H1 (cell line): ENCODE measurements around the gene GNB3. TPM values are rescaled to one million over a fixed set of nuclear protein-coding genes. Genes with fewer than 3 reads are reported as not detected.

ENCODE experiments used
- CTCF ChIA-PET: fragments of 300-600 bp; sonication (Branson Sonifier 250); formaldehyde crosslinking; loops from one replicate; lab custom pipeline; 2021; ENCODE audit not compliant: partially characterized antibody; lab: Charles Lee
- POLR2A ChIA-PET: fragments of 300-600 bp; sonication (Branson Sonifier 250); formaldehyde crosslinking; loops from one replicate; lab custom pipeline; 2021; ENCODE audit warnings: inconsistent platforms; ENCODE audit not compliant: partially characterized antibody; lab: Charles Lee
- DNase-seq, 2 experiments: peaks; one replicate each; pipeline versions ENCODE4 v3.0.0 to v3.0.0-alpha.2; 2010 to 2022; ENCODE audit warnings: low spot score in 2 of 2, low read depth in 1 of 2, mixed read lengths in 1 of 2
- FAIRE-seq: peaks from 2 replicates; lab custom pipeline; 2011; peaks lifted over from hg19 to GRCh38; lab: Jason Lieb, UNC
- H2AFZ ChIP-seq: 2 replicates; pipeline ENCODE4 v1.8.1; 2012; ENCODE audit warnings: low read length, inconsistent platforms
- H2AK5ac ChIP-seq: 2 replicates; pipeline ENCODE4 v1.6.1; 2013; ENCODE audit warnings: low read depth, low read length
- H2BK120ac ChIP-seq: replicated peaks from 2 replicates; pipeline ENCODE3; 2013; ENCODE audit warnings: low read depth, low read length, inconsistent platforms
- H2BK12ac ChIP-seq: 2 replicates; pipeline ENCODE4 v1.6.1; 2013; ENCODE audit warnings: low read depth, low read length
- H2BK15ac ChIP-seq: 2 replicates; pipeline ENCODE4 v1.6.1; 2013; ENCODE audit warnings: low read length
- H2BK20ac ChIP-seq: 2 replicates; pipeline ENCODE4 v1.6.1; 2013; ENCODE audit warnings: low read length
- H2BK5ac ChIP-seq: 2 replicates; pipeline ENCODE4 v1.6.1; 2013; ENCODE audit warnings: low read depth, low read length
- H3K14ac ChIP-seq: 2 replicates; pipeline ENCODE4 v1.6.1; 2013; ENCODE audit warnings: inconsistent platforms; ENCODE audit not compliant: insufficient read length
- H3K18ac ChIP-seq: 2 replicates; pipeline ENCODE4 v1.6.1; 2013; ENCODE audit warnings: low read length; ENCODE audit errors: extremely low read depth
- H3K23ac ChIP-seq: 2 replicates; pipeline ENCODE4 v1.6.1; 2013; ENCODE audit warnings: inconsistent platforms; ENCODE audit not compliant: insufficient read length
- H3K23me2 ChIP-seq: 2 replicates; pipeline ENCODE4 v1.6.1; 2013; ENCODE audit warnings: low read depth, low read length
- H3K27ac ChIP-seq: 2 replicates; pipeline ENCODE4 v1.6.1; 2011; ENCODE audit warnings: low read depth, low read length, inconsistent platforms
- H3K27me3 ChIP-seq, 4 experiments: replicated peaks in 1 of 4; 1 replicate in 1 of 4; 2 replicates in 3 of 4; pipeline versions ENCODE4 v1.6.1 to v1.8.1; 2011 to 2013; ENCODE audit warnings: low read length in 3 of 4, mild to moderate bottlenecking in 3 of 4, inconsistent platforms in 2 of 4, mixed read lengths in 2 of 4, moderate library complexity in 1 of 4; ENCODE audit not compliant: control insufficient read depth in 3 of 4, insufficient read depth in 3 of 4; ENCODE audit errors: extremely low read depth in 1 of 4
- H3K36me3 ChIP-seq, 4 experiments: 2 replicates each; pipeline versions ENCODE4 v1.6.1 to v1.8.1; 2011 to 2013; ENCODE audit warnings: mild to moderate bottlenecking in 4 of 4, low read length in 3 of 4, moderate library complexity in 2 of 4, control low read depth in 1 of 4, inconsistent platforms in 1 of 4; ENCODE audit not compliant: insufficient read depth in 4 of 4, control insufficient read depth in 2 of 4
- H3K4ac ChIP-seq: replicated peaks from 2 replicates; pipeline ENCODE3; 2013; ENCODE audit warnings: low read length, low read depth, mixed read lengths, inconsistent platforms; ENCODE audit not compliant: insufficient read length
- H3K4me1 ChIP-seq, 4 experiments: replicated peaks in 1 of 4; 1 replicate in 1 of 4; 2 replicates in 3 of 4; pipeline versions ENCODE4 v1.6.1 to v1.8.1; 2011 to 2013; ENCODE audit warnings: low read length in 3 of 4, inconsistent platforms in 2 of 4, mixed read lengths in 1 of 4; ENCODE audit not compliant: insufficient read depth in 4 of 4, control insufficient read depth in 3 of 4
- H3K4me2 ChIP-seq, 2 experiments: 2 replicates each; pipeline versions ENCODE4 v1.6.1 to v1.8.1; 2011 to 2013; ENCODE audit warnings: low read depth in 2 of 2, low read length in 2 of 2, control low read depth in 1 of 2, inconsistent platforms in 1 of 2, mild to moderate bottlenecking in 1 of 2; ENCODE audit not compliant: insufficient read depth in 1 of 2
- H3K4me3 ChIP-seq, 4 experiments: fragments of 200-600, 300-600 bp in 1 of 4; sonication (generic), shearing (Covaris generic), sonication (Bioruptor Twin) in 1 of 4; 2 replicates each; pipeline versions ENCODE4 v1.5.1 to v1.8.1; 2011 to 2016; ENCODE audit warnings: low read length in 4 of 4, low read depth in 3 of 4, control low read depth in 2 of 4, inconsistent platforms in 2 of 4, mild to moderate bottlenecking in 2 of 4, mixed read lengths in 1 of 4, moderate library complexity in 1 of 4; ENCODE audit not compliant: insufficient read depth in 2 of 4; ENCODE audit errors: extremely low read depth in 1 of 4
- H3K56ac ChIP-seq: replicated peaks from 2 replicates; pipeline ENCODE3; 2013; ENCODE audit warnings: low read depth, mild to moderate bottlenecking, mixed read lengths, low read length, inconsistent platforms; ENCODE audit not compliant: insufficient read length
- H3K79me1 ChIP-seq: 2 replicates; pipeline ENCODE4 v1.6.1; 2013; ENCODE audit warnings: low read depth, low read length, control low read depth
- H3K79me2 ChIP-seq, 2 experiments: 2 replicates each; pipeline versions ENCODE4 v1.6.1 to v1.8.1; 2012 to 2013; ENCODE audit warnings: low read length in 2 of 2, mild to moderate bottlenecking in 2 of 2, inconsistent platforms in 1 of 2; ENCODE audit not compliant: insufficient read depth in 2 of 2, control insufficient read depth in 1 of 2
- H3K9ac ChIP-seq, 4 experiments: replicated peaks in 1 of 4; 1 replicate in 1 of 4; 2 replicates in 3 of 4; pipeline versions ENCODE4 v1.6.1 to v1.8.1; 2011 to 2013; ENCODE audit warnings: low read depth in 3 of 4, low read length in 3 of 4, control low read depth in 2 of 4, mild to moderate bottlenecking in 2 of 4, moderate library complexity in 2 of 4, inconsistent platforms in 1 of 4; ENCODE audit errors: extremely low read depth in 1 of 4
- H3K9me3 ChIP-seq, 2 experiments: 2 replicates each; pipeline versions ENCODE4 v1.6.1 to v1.8.1; 2012 to 2013; ENCODE audit warnings: mild to moderate bottlenecking in 2 of 2, moderate library complexity in 2 of 2, control low read depth in 1 of 2, inconsistent platforms in 1 of 2, low read depth in 1 of 2, low read length in 1 of 2, mixed read lengths in 1 of 2; ENCODE audit not compliant: insufficient read depth in 2 of 2
- H4K20me1 ChIP-seq, 2 experiments: replicated peaks in 1 of 2; 2 replicates each; pipeline versions ENCODE3 to v1.8.1; 2011 to 2013; ENCODE audit warnings: inconsistent platforms in 2 of 2, low read length in 2 of 2, mild to moderate bottlenecking in 1 of 2; ENCODE audit not compliant: insufficient read depth in 2 of 2, control insufficient read depth in 1 of 2
- H4K5ac ChIP-seq: 2 replicates; pipeline ENCODE4 v1.6.1; 2013; ENCODE audit warnings: low read length, low read depth, mixed read lengths, inconsistent platforms; ENCODE audit not compliant: insufficient read length
- H4K8ac ChIP-seq: 2 replicates; pipeline ENCODE4 v1.8.0; 2013; ENCODE audit warnings: mild to moderate bottlenecking, moderate library complexity, low read length, inconsistent platforms; ENCODE audit not compliant: insufficient read depth; ENCODE audit errors: extremely low read depth
- H4K91ac ChIP-seq: replicated peaks from 2 replicates; pipeline ENCODE3; 2013; ENCODE audit warnings: low read length, mixed read lengths, inconsistent platforms; ENCODE audit not compliant: insufficient read length
- BCL11A ChIP-seq, 2 experiments: IDR thresholded peaks; one replicate each; pipeline ENCODE4 v1.6.1; 2011; ENCODE audit warnings: low read depth in 2 of 2, low read length in 2 of 2, mild to moderate bottlenecking in 2 of 2
- BRCA1 ChIP-seq: IDR thresholded peaks from 2 replicates; pipeline ENCODE4 v1.6.1; 2012; ENCODE audit warnings: low read depth, low read length, improper control_type of control experiment
- POLR2AphosphoS5 ChIP-seq: IDR thresholded peaks from 2 replicates; pipeline ENCODE4 v1.6.1; 2011; ENCODE audit warnings: low read depth, low read length
- WGBS, 2 experiments: shearing (Covaris generic) in 1 of 2; methylation state at CpG; one replicate each; pipeline versions ENCODE4 v1.1.6 to v1.1.7; 2013 to 2015; ENCODE audit warnings: low lambda C conversion rate in 2 of 2, mixed read lengths in 2 of 2, inconsistent platforms in 1 of 2, low coverage in 1 of 2, missing lambda C conversion rate in 1 of 2; ENCODE audit not compliant: insufficient replicate concordance in 2 of 2, insufficient coverage in 1 of 2, insufficient read length in 1 of 2; ENCODE audit errors: extremely low coverage in 1 of 2, missing lambda C conversion rate in 1 of 2; 5-methylcytosine and 5-hydroxymethylcytosine counted together
- polyA plus RNA-seq, 7 experiments: library from polyadenylated mRNA; depleted of rRNA in 3 of 7; stranded (reverse) in 5 of 7; unstranded in 2 of 7; fragments of >200 nt in 5 of 7; fragments of 200-250 nt in 2 of 7; gene quantifications; 1 replicate in 5 of 7; 2 replicates in 1 of 7; 4 replicates in 1 of 7; pipeline versions ENCODE4 v1.2.1 to v1.2.3, GENCODE V29; 2011 to 2013; ENCODE audit warnings: missing spikeins in 2 of 7, mixed read lengths in 2 of 7
- total RNA-seq: library from RNA; stranded (reverse); fragmentation: NEBNext Ultra II Directional; extraction: Animal tissue kit (Norgen Biotek cat#: 25700); gene quantifications from 2 replicates; pipeline ENCODE4 v1.2.1, GENCODE V29; 2021

The GNB3 gene
- total and polyA plus RNA-seq, 2 of the 8 experiments (the other 6 are each of a cell fraction or from before 2014, with no cell fraction given), result 9.9 TPM

DNA sequence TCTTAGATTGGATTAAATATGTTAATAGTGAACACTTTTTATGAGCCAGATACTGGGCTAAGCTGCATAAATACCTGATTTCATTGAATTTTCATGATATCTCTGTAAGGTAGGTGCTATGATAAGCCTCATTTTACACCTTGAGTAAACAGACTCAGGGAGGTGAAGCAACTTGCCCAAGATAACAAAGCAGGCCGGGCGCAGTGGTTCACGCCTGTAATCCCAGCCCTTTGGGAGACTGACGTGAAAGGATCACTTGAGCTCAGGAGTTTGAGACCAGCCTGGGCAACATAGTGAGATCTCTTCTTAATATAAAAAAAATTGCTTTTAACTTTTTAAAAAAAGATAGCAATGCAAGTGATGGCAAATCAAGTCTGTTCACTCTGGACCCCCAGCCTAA, 1.4 kb downstream of the GNB3 start:
- peaks cover 2% of the 10 kb centered on the region for H3K79me1 ChIP-seq
- H4K91ac ChIP-seq, result no peak overlapping the region
- H3K79me2 ChIP-seq, result no peaks in the 10 kb centered on the region
- H3K4me1 ChIP-seq, result peaks cover 0 to 3% (median 2%) of the 10 kb centered on the region in 4 experiments; a peak in 1 of 7 replicates
- H3K23me2 ChIP-seq, result peaks cover 2% of the 10 kb centered on the region; the same call in 1 of the 2 replicates
- no peak overlapping the region for H3K23ac ChIP-seq
- H4K5ac ChIP-seq, result no peak overlapping the region
- H3K56ac ChIP-seq, result no peak overlapping the region
- TF ChIP-seq BRCA1 (no peak), POLR2AphosphoS5 (no peak), BCL11A (IDR thresholded peaks at IDR 0.05; ENCODE audit: low read depth in 2 of 2, low read length in 2 of 2) (no peak)
- no peak overlapping the region for H3K4me3 ChIP-seq
- H4K8ac ChIP-seq, result no peak overlapping the region
- H4K20me1 ChIP-seq, result peaks cover 7 to 8% of the 10 kb centered on the region in 2 experiments
- no peak for DNase-seq
- no peak overlapping the region for H2BK15ac ChIP-seq
- no peak overlapping the region for H2BK120ac ChIP-seq
- H2BK20ac ChIP-seq, result no peak overlapping the region
- H3K18ac ChIP-seq, result no peak overlapping the region
- H2AK5ac ChIP-seq, result no peak overlapping the region
- H3K9ac ChIP-seq, result no peak overlapping the region
- FAIRE-seq, result no peak
- CTCF ChIA-PET, result interaction anchor here (1.0 to 21.4 kb wide), 5 partner anchors 5 to 106 kb away, joined by 3 to 292 read pairs (median 34); partner anchors contain the start of genes CDCA3, GNB3, MLF2 and P3H3
- POLR2A ChIA-PET, result interaction anchor here (0.6 to 27.1 kb wide), 11 partner anchors 4 to 305 kb away, joined by 3 to 588 read pairs (median 4); partner anchors contain the start of genes C12orf57, CDCA3, GNB3 and GPR162
- H3K4me2 ChIP-seq, result no peak overlapping the region
- no peak overlapping the region for H3K27ac ChIP-seq
- WGBS, 2 experiments, result 98% methylated on average over 4 of the region's 4 CpGs; no CpG with 5 or more reads in 1 of the 2 experiments
- H3K36me3 ChIP-seq, result peaks cover 21 to 61% (median 51%) of the 10 kb centered on the region in 4 experiments
- no peak overlapping the region for H3K4ac ChIP-seq
- H3K9me3 ChIP-seq, result no peaks in the 10 kb centered on the region
- H3K27me3 ChIP-seq, result no peaks in the 10 kb centered on the region
- no peak overlapping the region for H2BK5ac ChIP-seq
- no peak overlapping the region for H2AFZ ChIP-seq
- H3K14ac ChIP-seq, result no peak overlapping the region
- no peak overlapping the region for H2BK12ac ChIP-seq
